Measurements from ENCODE around the gene ZRANB3.
A peak's percentile ranks its signal among the peaks of the same experiment; 100 is the strongest.
"Not testable (repeated sequence)": the region's sequence is repeated elsewhere in the genome, so short reads cannot be mapped to it uniquely, and the experiment has no call there.

ZRANB3 gene

GRCh38 chr2:135113322-135113721 lies 417.7 kb downstream of the ZRANB3 start:
- no peak for DNase-seq

- not testable (repeated sequence) for DNase-seq
Observed at GRCh38 chr2:135105513-135106316, 425.3 kb downstream of the ZRANB3 start.

GRCh38 chr2:135103843-135104242 lies 427.2 kb downstream of the ZRANB3 start:
- DNase-seq = no peak

GRCh38 chr2:135099802-135100483 lies 431.1 kb downstream of the ZRANB3 start:
- no peak for DNase-seq

GRCh38 chr2:135097532-135098231 lies 433.3 kb downstream of the ZRANB3 start:
- DNase-seq = no peak

- DNase-seq = no peak
Observed at GRCh38 chr2:135096665-135097446, 434.2 kb downstream of the ZRANB3 start.

GRCh38 chr2:135095591-135095990 lies 435.4 kb downstream of the ZRANB3 start:
- no peak for DNase-seq

GRCh38 chr2:135094508-135094907 lies 436.5 kb downstream of the ZRANB3 start:
- DNase-seq = no peak

- peak; percentile 79 for DNase-seq
Observed at GRCh38 chr2:135093670-135094330, 437.2 kb downstream of the ZRANB3 start.

- DNase-seq = no peak
Observed at GRCh38 chr2:135093193-135093592, 437.8 kb downstream of the ZRANB3 start.

- no peak for DNase-seq
Observed at GRCh38 chr2:135091681-135092080, 439.3 kb downstream of the ZRANB3 start.

- DNase-seq = not testable (repeated sequence)
Observed at GRCh38 chr2:135089597-135089996, 441.4 kb downstream of the ZRANB3 start.

All from NCI-H1105 treated with DMSO at 0.1 percent for 48 hours (cell line).